Adrenal gland (tissue), 5 donors: ENCODE data around the gene RYR3.

Experiments
- CTCF ChIP-seq, 6 experiments: fragments of 450-650 bp in 4 of 6; fragments of 200-600 bp in 2 of 6; sonication (generic) in 1 of 6; IDR thresholded peaks; 1 replicate in 5 of 6; 2 replicates in 1 of 6; pipeline versions ENCODE4 v1.5.1 to v1.8.0; 2016 to 2021; ENCODE audit warnings: antibody characterized with exemption in 6 of 6, mild to moderate bottlenecking in 2 of 6, moderate library complexity in 1 of 6
- POLR2A ChIP-seq, 2 donors: fragments of 450-650 bp; IDR thresholded peaks; one replicate each; pipeline ENCODE4 v1.6.1; 2017; ENCODE audit warnings: antibody characterized with exemption in 2 of 2, mild to moderate bottlenecking in 2 of 2, moderate library complexity in 1 of 2
- donor health status: DM: no; HTN: no; CAD: no.

DNA sequence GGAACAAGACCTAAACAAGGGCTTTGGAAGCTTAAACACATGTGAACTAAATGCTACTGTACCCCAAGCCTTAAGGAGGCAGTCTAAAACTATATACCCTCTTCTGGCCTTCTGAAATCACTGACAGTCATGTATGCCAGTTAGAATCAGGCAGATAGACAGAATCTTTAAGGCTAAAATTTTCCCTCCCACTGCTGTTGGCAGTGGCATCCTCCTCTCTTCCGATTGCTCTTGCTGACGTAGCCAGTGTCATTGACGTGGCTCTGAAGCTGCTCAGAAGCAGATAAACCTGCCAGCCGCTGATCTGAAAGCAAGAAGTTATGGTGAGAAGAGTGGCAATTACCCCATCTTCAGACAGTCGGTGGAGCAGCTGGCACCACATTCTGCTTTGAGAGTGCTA lies 3.3 kb downstream of the RYR3 start:
- TF ChIP-seq CTCF (IDR thresholded peaks at IDR 0.05) (no peak), POLR2A (IDR thresholded peaks at IDR 0.05) (no peak)
